GM13976 (cell line): Measurements from ENCODE around the gene LRP1B.

Source experiments
- DNase-seq: peaks from one replicate; pipeline ENCODE4 v3.0.0; 2012; ENCODE audit warnings: low spot score
- in situ Hi-C: fragments of 300-500 bp; cut with MboI; formaldehyde crosslinking; loops from one replicate; pipeline ENCODE4 v1.12.0; 2022; ENCODE audit warnings: low sequenced_read_pairs, mixed read lengths, inconsistent platforms; ENCODE audit not compliant: unreplicated experiment
- TF ChIP-seq, protein P1 (sequence below): IDR thresholded peaks from 2 replicates; pipeline ENCODE4 v1.5.1; 2012; ENCODE audit warnings: borderline replicate concordance, mild to moderate bottlenecking; ENCODE audit not compliant: insufficient read depth; ENCODE audit errors: extremely low read depth, missing control alignments, control extremely low read depth

LRP1B gene

DNA sequence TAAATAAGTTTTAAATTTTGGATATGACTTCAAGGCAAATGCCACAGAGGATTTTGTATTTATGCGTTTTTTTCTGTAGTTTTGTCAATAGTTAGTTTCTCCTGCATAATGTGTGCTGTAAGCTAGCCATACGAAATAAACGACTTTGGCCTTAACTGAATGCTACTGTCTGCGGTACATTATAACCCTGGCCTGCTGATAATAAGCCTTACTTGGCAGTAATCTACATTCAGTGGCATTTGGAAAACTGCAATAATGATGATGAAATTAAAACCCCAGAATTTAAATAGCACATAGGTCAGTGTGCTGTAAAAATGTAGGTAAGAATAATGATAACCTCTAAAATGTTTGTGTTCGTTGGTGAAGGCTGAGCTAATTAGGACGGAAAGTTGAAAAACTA lies 88.8 kb downstream of the LRP1B start:
- TF ChIP-seq, protein P1, sequence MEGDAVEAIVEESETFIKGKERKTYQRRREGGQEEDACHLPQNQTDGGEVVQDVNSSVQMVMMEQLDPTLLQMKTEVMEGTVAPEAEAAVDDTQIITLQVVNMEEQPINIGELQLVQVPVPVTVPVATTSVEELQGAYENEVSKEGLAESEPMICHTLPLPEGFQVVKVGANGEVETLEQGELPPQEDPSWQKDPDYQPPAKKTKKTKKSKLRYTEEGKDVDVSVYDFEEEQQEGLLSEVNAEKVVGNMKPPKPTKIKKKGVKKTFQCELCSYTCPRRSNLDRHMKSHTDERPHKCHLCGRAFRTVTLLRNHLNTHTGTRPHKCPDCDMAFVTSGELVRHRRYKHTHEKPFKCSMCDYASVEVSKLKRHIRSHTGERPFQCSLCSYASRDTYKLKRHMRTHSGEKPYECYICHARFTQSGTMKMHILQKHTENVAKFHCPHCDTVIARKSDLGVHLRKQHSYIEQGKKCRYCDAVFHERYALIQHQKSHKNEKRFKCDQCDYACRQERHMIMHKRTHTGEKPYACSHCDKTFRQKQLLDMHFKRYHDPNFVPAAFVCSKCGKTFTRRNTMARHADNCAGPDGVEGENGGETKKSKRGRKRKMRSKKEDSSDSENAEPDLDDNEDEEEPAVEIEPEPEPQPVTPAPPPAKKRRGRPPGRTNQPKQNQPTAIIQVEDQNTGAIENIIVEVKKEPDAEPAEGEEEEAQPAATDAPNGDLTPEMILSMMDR: no peak
- in situ Hi-C loops: no loop called here
- DNase-seq: no peak

DNA sequence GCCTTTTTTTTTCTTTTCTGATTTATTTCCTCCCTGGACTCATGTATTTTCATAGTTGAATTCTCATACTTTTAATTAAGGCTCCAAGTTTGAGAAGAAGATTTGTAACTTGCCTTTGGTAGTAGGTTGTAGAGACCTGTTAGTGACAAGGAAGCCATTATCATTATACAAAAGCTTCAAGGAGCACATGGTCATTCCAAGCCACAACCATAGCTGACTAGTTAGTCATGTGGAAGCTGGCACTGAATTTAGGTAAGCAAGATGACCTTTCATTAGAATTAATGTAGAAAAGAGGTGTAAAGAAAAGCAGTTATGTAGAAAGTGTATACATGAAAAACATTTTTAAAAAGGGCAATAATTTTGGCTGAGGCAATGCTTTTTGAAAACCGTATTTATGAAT lies 89.7 kb downstream of the LRP1B start:
- no peak for DNase-seq
- in situ Hi-C loops: no loop called here
- TF ChIP-seq, protein P1: no peak

DNA sequence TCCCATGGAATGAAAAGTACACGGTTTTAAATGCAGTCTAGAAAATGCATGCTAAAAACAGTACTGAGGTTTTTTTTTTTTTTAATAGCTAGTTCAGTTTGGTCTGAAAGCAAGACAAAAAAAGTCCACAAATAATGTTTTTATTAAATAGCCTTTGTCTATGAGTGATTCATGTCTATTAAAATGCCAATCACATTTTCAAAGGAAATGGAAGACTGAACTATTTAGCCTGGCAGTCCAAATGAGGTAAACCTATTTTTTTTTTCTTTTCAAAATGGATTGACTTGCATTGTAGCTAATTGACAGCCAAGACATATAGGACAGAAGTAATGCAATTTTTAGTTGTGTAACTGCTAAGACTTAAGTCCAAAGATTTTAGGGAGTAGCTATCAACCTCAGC lies 90.3 kb downstream of the LRP1B start:
- in situ Hi-C loops: no loop called here
- DNase-seq: no peak
- TF ChIP-seq, protein P1: no peak

DNA sequence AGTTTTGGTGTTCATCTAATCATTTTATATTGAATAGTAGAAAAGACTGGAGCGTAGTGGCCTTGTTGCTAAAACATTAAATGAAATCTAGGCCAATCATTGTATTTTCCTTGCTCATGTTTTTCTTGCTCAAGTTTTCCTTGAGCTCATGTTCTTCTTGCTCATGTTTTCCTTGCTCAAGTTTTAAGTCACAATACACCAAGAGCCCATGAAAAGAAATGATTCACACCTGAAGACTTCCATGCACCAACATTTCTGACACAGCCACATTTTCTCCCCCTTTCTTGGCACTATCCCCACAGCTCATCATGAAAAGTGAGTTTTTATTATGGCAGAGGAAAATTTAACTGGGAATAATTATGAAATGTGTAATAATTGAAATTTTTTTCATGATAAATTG lies 92.0 kb downstream of the LRP1B start:
- TF ChIP-seq, protein P1: no peak
- in situ Hi-C loops: no loop called here
- no peak for DNase-seq

DNA sequence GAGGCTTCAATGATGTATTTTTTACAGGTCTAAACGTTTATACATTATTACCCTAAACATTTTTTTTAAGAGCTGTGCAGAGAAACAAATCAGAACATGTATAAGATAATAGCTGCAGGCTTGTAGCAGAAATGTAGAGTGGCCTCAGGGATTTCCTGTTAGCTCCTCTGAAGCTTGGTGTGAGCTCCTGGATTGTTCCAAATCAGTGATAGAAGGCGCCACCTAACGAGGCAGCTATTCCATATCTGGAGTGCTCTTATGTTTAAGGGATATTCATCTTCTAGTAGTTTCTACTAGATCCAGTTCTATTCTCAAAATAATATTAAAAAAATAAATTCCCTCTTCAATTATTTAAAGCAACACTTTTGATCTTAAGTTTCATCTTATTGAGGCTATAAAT lies 93.1 kb downstream of the LRP1B start:
- in situ Hi-C loops: no loop called here
- TF ChIP-seq, protein P1: no peak
- DNase-seq: no peak

DNA sequence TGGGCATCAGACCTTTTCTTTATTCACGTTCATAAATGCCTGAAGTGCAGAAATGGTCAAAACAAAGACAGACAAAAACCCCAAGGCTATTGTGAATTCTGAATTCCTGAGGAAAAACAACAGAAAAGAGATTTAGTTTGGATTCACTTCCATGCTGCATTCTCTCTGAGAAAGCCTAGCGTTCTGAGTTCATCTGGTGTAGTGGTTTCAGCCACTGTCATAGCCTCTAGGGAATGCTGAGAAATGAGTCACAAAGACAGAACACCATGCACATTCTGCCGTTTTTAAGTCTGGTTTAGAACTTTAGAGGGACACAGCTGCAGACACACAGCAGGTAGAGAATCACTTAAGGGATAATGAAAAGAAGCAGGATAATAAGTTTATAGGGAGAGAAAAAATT lies 93.8 kb downstream of the LRP1B start:
- in situ Hi-C loops: no loop called here
- DNase-seq: no peak
- TF ChIP-seq, protein P1: no peak

DNA sequence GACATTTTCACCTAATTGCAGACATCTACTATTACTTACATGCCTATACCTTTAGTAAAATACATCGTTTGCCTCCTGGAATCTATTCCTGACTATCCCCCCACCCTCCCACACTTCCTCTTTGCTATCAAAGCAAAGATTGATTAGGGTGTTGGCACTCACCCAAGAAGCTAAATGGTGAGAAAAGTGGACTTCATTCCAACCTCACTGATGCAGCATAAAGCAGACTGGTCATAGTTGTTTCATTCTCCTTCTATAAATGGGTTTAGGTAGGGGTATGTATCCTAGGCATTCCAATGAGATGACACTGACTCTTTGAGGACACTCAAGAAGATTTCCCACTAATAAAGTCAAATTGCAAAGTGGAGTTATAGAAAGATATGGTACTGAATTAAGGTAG lies 97.4 kb downstream of the LRP1B start:
- TF ChIP-seq, protein P1: no peak
- DNase-seq: no peak
- in situ Hi-C loops: no loop called here
